GM12878 (cell line): ENCODE measurements around the gene KPNA4. TPM values are rescaled to one million over a fixed set of nuclear protein-coding genes. Genes with fewer than 3 reads are reported as not detected.

Experiments used
- BRCA1 ChIP-seq: IDR thresholded peaks from 2 replicates; pipeline ENCODE4 v1.6.1; 2011; ENCODE audit warnings: low read depth, low read length, improper control_type of control experiment
- CBX3 ChIP-seq: fragments of 200-600 bp; sonication (generic); IDR thresholded peaks from 2 replicates; pipeline ENCODE4 v1.6.1; 2016; ENCODE audit warnings: low read depth, borderline replicate concordance
- CHD4 ChIP-seq: fragments of 200-600 bp; sonication (generic); IDR thresholded peaks from 2 replicates; pipeline ENCODE4 v1.6.1; 2016; ENCODE audit warnings: mild to moderate bottlenecking
- FOS ChIP-seq: IDR thresholded peaks from 3 replicates; pipeline ENCODE4 v1.6.1; 2011; ENCODE audit warnings: borderline replicate concordance; ENCODE audit not compliant: insufficient read length; ENCODE audit errors: extremely low read depth
- GABPA ChIP-seq: IDR thresholded peaks from 2 replicates; pipeline ENCODE4 v1.6.1; 2014; ENCODE audit warnings: antibody characterized with exemption, low read depth, mild to moderate bottlenecking, inconsistent platforms
- HCFC1 ChIP-seq: fragments of 150-350 bp; IDR thresholded peaks from 2 replicates; pipeline ENCODE4 v1.6.1; 2014; ENCODE audit warnings: low read length
- SREBF1 ChIP-seq: IDR thresholded peaks from 2 replicates; pipeline ENCODE4 v1.6.1; 2012; ENCODE audit warnings: mild to moderate bottlenecking, low read length
- TARDBP ChIP-seq: IDR thresholded peaks from 2 replicates; pipeline ENCODE4 v1.6.1; 2016; ENCODE audit warnings: borderline replicate concordance
- TCF3 ChIP-seq: IDR thresholded peaks from 2 replicates; pipeline ENCODE4 v1.6.1; 2012; ENCODE audit warnings: low read depth, mild to moderate bottlenecking, low read length, borderline replicate concordance; ENCODE audit not compliant: insufficient read depth
- ZNF274 ChIP-seq: IDR thresholded peaks from one replicate; pipeline ENCODE4 v1.8.0; 2011; ENCODE audit not compliant: insufficient read length, insufficient read depth
- polyA plus RNA-seq, 11 experiments: library from polyadenylated mRNA; depleted of rRNA in 4 of 11; unstranded in 6 of 11; stranded (reverse) in 5 of 11; fragments of >200 nt; fragmentation: Nextera tagmentation in 4 of 11; fragmentation: Illumina TruSeq in 1 of 11; extraction: Ambion mirVana in 4 of 11; extraction: Trizol in 1 of 11; gene quantifications; 1 replicate in 1 of 11; 2 replicates in 10 of 11; pipeline versions ENCODE4 v1.2.1 to v1.2.3, GENCODE V29; 2011 to 2016; ENCODE audit warnings: inconsistent platforms in 2 of 11, missing spikeins in 2 of 11, low read depth in 1 of 11
- total RNA-seq, 4 experiments: library from RNA; depleted of rRNA in 3 of 4; stranded (reverse); fragments of >200 nt in 3 of 4; fragmentation: Illumina TruSeq in 1 of 4; extraction: Trizol in 1 of 4; gene quantifications; 2 replicates each; pipeline versions ENCODE4 v1.2.1 to v1.2.3, GENCODE V29; 2013 to 2021
- TF ChIP-seq, protein P1 (sequence below): IDR thresholded peaks from 2 replicates; pipeline ENCODE4 v1.6.1; 2011; ENCODE audit warnings: borderline replicate concordance, low read depth, mild to moderate bottlenecking, moderate library complexity, low read length; ENCODE audit not compliant: insufficient read depth, poor library complexity, severe bottlenecking
- TF ChIP-seq, protein P2 (sequence below): IDR thresholded peaks from 2 replicates; pipeline ENCODE4 v1.6.1; 2012; ENCODE audit warnings: low read length, inconsistent platforms
- TF ChIP-seq, protein P3 (sequence below): fragments of 450-650 bp; IDR thresholded peaks from 2 replicates; pipeline ENCODE4 v1.6.1; 2016; ENCODE audit warnings: mild to moderate bottlenecking

KPNA4 gene
- total and polyA plus RNA-seq, 10 of the 15 experiments (the other 5 are each of a cell fraction or from before 2014, with no cell fraction given) = 9.9 to 40.6 (median 18.1) TPM

GRCh38 chr3:160460033-160460432 lies 105.3 kb downstream of the KPNA4 start (continued):
- TF ChIP-seq, protein P1, sequence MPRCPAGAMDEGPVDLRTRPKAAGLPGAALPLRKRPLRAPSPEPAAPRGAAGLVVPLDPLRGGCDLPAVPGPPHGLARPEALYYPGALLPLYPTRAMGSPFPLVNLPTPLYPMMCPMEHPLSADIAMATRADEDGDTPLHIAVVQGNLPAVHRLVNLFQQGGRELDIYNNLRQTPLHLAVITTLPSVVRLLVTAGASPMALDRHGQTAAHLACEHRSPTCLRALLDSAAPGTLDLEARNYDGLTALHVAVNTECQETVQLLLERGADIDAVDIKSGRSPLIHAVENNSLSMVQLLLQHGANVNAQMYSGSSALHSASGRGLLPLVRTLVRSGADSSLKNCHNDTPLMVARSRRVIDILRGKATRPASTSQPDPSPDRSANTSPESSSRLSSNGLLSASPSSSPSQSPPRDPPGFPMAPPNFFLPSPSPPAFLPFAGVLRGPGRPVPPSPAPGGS = no peak
- TF ChIP-seq BRCA1 = no peak
- TF ChIP-seq CHD4 = no peak
- TF ChIP-seq HCFC1 = no peak
- no peak for TF ChIP-seq GABPA
- no peak for TF ChIP-seq FOS
- no peak for TF ChIP-seq ZNF274
- no peak for TF ChIP-seq SREBF1
- no peak for TF ChIP-seq CBX3
- TF ChIP-seq, protein P2, sequence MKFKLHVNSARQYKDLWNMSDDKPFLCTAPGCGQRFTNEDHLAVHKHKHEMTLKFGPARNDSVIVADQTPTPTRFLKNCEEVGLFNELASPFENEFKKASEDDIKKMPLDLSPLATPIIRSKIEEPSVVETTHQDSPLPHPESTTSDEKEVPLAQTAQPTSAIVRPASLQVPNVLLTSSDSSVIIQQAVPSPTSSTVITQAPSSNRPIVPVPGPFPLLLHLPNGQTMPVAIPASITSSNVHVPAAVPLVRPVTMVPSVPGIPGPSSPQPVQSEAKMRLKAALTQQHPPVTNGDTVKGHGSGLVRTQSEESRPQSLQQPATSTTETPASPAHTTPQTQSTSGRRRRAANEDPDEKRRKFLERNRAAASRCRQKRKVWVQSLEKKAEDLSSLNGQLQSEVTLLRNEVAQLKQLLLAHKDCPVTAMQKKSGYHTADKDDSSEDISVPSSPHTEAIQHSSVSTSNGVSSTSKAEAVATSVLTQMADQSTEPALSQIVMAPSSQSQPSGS = no peak
- TF ChIP-seq, protein P3, sequence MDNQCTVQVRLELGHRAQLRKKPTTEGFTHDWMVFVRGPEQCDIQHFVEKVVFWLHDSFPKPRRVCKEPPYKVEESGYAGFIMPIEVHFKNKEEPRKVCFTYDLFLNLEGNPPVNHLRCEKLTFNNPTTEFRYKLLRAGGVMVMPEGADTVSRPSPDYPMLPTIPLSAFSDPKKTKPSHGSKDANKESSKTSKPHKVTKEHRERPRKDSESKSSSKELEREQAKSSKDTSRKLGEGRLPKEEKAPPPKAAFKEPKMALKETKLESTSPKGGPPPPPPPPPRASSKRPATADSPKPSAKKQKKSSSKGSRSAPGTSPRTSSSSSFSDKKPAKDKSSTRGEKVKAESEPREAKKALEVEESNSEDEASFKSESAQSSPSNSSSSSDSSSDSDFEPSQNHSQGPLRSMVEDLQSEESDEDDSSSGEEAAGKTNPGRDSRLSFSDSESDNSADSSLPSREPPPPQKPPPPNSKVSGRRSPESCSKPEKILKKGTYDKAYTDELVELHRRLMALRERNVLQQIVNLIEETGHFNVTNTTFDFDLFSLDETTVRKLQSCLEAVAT = no peak
- TF ChIP-seq TARDBP = no peak
- no peak for TF ChIP-seq TCF3
